Stimulated activated CD4-positive, alpha-beta T cell treated with anti-CD3 and anti-CD28 coated beads, Interleukin-15, amount 100 ng/mL, for 1 hour (primary cell): ENCODE data around the gene DNAI1.
A peak's percentile ranks its signal among the peaks of the same experiment; 100 is the strongest.

ENCODE experiments used
- DNase-seq, 2 donors: peaks; one replicate each; pipeline ENCODE4 v3.0.0-alpha.2; 2020; ENCODE audit warnings: low read depth in 1 of 2, low spot score in 1 of 2

DNAI1 gene

GRCh38 chr9:34557426-34558321 lies 99.1 kb downstream of the DNAI1 start:
- DNase-seq = no peak

GRCh38 chr9:34558364-34558763 lies 99.8 kb downstream of the DNAI1 start:
- DNase-seq = no peak

- DNase-seq = no peak
Measured at GRCh38 chr9:34558919-34559623, 100.5 kb downstream of the DNAI1 start.

- no peak for DNase-seq
Measured at GRCh38 chr9:34559624-34560455, 101.2 kb downstream of the DNAI1 start.

- DNase-seq = no peak
Measured at GRCh38 chr9:34560599-34561214, 102.1 kb downstream of the DNAI1 start.

GRCh38 chr9:34562135-34562745 lies 103.6 kb downstream of the DNAI1 start:
- peak in 1 of 2 donors; percentile 6 for DNase-seq

- DNase-seq = no peak
Measured at GRCh38 chr9:34563262-34563661, 104.7 kb downstream of the DNAI1 start.

- DNase-seq = no peak
Measured at GRCh38 chr9:34564617-34565016, 106.0 kb downstream of the DNAI1 start.

- DNase-seq = no peak
Measured at GRCh38 chr9:34565856-34566255, 107.3 kb downstream of the DNAI1 start.

GRCh38 chr9:34566322-34566721 lies 107.7 kb downstream of the DNAI1 start:
- no peak for DNase-seq

- no peak for DNase-seq
Measured at GRCh38 chr9:34566972-34567371, 108.4 kb downstream of the DNAI1 start.

- no peak for DNase-seq
Measured at GRCh38 chr9:34568133-34568532, 109.5 kb downstream of the DNAI1 start.

- DNase-seq = no peak
Measured at GRCh38 chr9:34568774-34569173, 110.2 kb downstream of the DNAI1 start.

- DNase-seq = no peak
Measured at GRCh38 chr9:34570376-34570775, 111.8 kb downstream of the DNAI1 start.
